ENCODE measurements around the gene EIF4G1. TPM values are rescaled to one million over a fixed set of nuclear protein-coding genes. Genes with fewer than 3 reads are reported as not detected.
A peak's percentile ranks its signal among the peaks of the same experiment; 100 is the strongest.
"Not testable (repeated sequence)": the region's sequence is repeated elsewhere in the genome, so short reads cannot be mapped to it uniquely, and the experiment has no call there.

Gene EIF4G1
- 496 TPM for total RNA-seq (2021; ENCODE audit: unreplicated experiment)
- polyA plus RNA-seq (2012), result 272 and 284 TPM in 2 replicates
- percentile 96 among the genes with signal in this experiment for Bru-seq, nascent RNA
- BruChase-seq, experiment 1, labeled RNA remaining after a 6-hour chase, result percentile 99 among the genes with signal in this experiment
- BruChase-seq, experiment 2, labeled RNA remaining after a 2-hour chase, result percentile 99 among the genes with signal in this experiment
- long read RNA-seq, full-length matches to known transcripts, result 18 of 399 reads
- long read RNA-seq, partial matches to known transcripts, result 345 of 399 reads
- long read RNA-seq, other reads (novel, unspliced or antisense), result 36 of 399 reads

GRCh38 chr3:184314363-184314699, at the start of gene EIF4G1:
Gene EIF4G1, plus strand, starts transcription at chr3:184314606. Its CDS starts 1,191 bp downstream, at chr3:184315797.
- no peaks in the 10 kb centered on the region for H3K9me3 ChIP-seq (ENCODE audit: control insufficient read depth in 1 of 2, insufficient read depth in 1 of 2, low read depth in 1 of 2, low read length in 2 of 2)
- peaks cover 3 to 25% of the 10 kb centered on the region in 2 experiments; a peak in 2 of 4 replicates for H3K36me3 ChIP-seq (ENCODE audit: control insufficient read depth in 1 of 2, insufficient read depth in 2 of 2, low read length in 2 of 2)
- ATAC-seq (peak; percentile 85), DNase-seq (ENCODE audit: low read depth, low spot score) (peak; percentile 82)
- peak within 1 kb of the TSS; percentile 87 for H3K27ac ChIP-seq (ENCODE audit: low read depth, low read length)
- H3K4me3 ChIP-seq (replicated peaks in 1 of 2; ENCODE audit: low read depth in 1 of 2, low read length in 2 of 2), result peak within 1 kb of the TSS; percentile 94 to 98
- peaks cover 17% of the 10 kb centered on the region; the same call in 1 of the 2 replicates for H4K20me1 ChIP-seq (ENCODE audit: insufficient read depth)
- CTCF ChIA-PET, result no interaction called here
- H3K4me2 ChIP-seq (ENCODE audit: low read length), result peak within 1 kb of the TSS; percentile 82
- no peaks in the 10 kb centered on the region for H3K27me3 ChIP-seq (ENCODE audit: insufficient read depth, low read length)
- peaks cover 35 to 47% of the 10 kb centered on the region in 2 experiments for H3K4me1 ChIP-seq (ENCODE audit: control insufficient read depth in 1 of 2, insufficient read depth in 2 of 2, low read length in 2 of 2)
- TF ChIP-seq POLR2A (IDR thresholded peaks at IDR 0.05; ENCODE audit: borderline replicate concordance, extremely low read depth, insufficient read depth, insufficient read length), result peak; percentile 48
- no peak for TF ChIP-seq SIN3A (IDR thresholded peaks at IDR 0.05; ENCODE audit: low read depth)
- peak; percentile 90 for TF ChIP-seq POLR2AphosphoS5 (IDR thresholded peaks at IDR 0.05; ENCODE audit: low read depth, low read length)
- TF ChIP-seq YY1 (IDR thresholded peaks at IDR 0.05; ENCODE audit: extremely low read depth, insufficient replicate concordance, low read depth, low read length), result peak; percentile 57
- no peak within 1 kb of the TSS for H2AFZ ChIP-seq (ENCODE audit: low read depth, low read length, poor library complexity, severe bottlenecking)
- POLR2A ChIA-PET, result no interaction called here
- no peaks in the 10 kb centered on the region for H3K9me2 ChIP-seq (ENCODE audit: insufficient read depth)
- RAD21 ChIA-PET (ENCODE audit: low non-redundant PET in 1 of 2, low total read pairs in 2 of 2, uncharacterized antibody in 2 of 2, unreplicated experiment in 2 of 2), result no interaction called here
- BruUV-seq (replicated peaks), result no TSS peak
- H3K79me2 ChIP-seq (ENCODE audit: insufficient read depth, low read length), result peaks cover 47% of the 10 kb centered on the region
- H3K9ac ChIP-seq (ENCODE audit: low read length), result peak within 1 kb of the TSS; percentile 99
- intact Hi-C loops (cut with micrococcal nuclease), result loop anchor here (2.0 kb wide), 1 partner anchor 48 kb away; no protein-coding TSS in a partner anchor

GRCh38 chr3:184267249-184267648, 47.2 kb upstream of the EIF4G1 start:
- H3K27me3 ChIP-seq (ENCODE audit: insufficient read depth, low read length); H3K4me2 ChIP-seq (ENCODE audit: low read length); H3K4me1 ChIP-seq (ENCODE audit: control insufficient read depth in 1 of 2, insufficient read depth in 2 of 2, low read length in 2 of 2); H2AFZ ChIP-seq (ENCODE audit: low read depth, low read length, poor library complexity, severe bottlenecking); H3K9me2 ChIP-seq (ENCODE audit: insufficient read depth); ATAC-seq; H3K9me3 ChIP-seq (ENCODE audit: control insufficient read depth in 1 of 2, insufficient read depth in 1 of 2, low read depth in 1 of 2, low read length in 2 of 2); DNase-seq (ENCODE audit: low read depth, low spot score); H4K20me1 ChIP-seq (ENCODE audit: insufficient read depth); H3K36me3 ChIP-seq (ENCODE audit: control insufficient read depth in 1 of 2, insufficient read depth in 2 of 2, low read length in 2 of 2); POLR2A ChIA-PET; H3K79me2 ChIP-seq (ENCODE audit: insufficient read depth, low read length); H3K9ac ChIP-seq (ENCODE audit: low read length); CTCF ChIA-PET; RAD21 ChIA-PET (ENCODE audit: low non-redundant PET in 1 of 2, low total read pairs in 2 of 2, uncharacterized antibody in 2 of 2, unreplicated experiment in 2 of 2); H3K4me3 ChIP-seq (replicated peaks in 1 of 2; ENCODE audit: low read depth in 1 of 2, low read length in 2 of 2); H3K27ac ChIP-seq (ENCODE audit: low read depth, low read length); intact Hi-C loops (cut with micrococcal nuclease); BruUV-seq (replicated peaks): not testable (repeated sequence)

All from HCT116 (cell line).